CD14-positive monocyte (primary cell): ENCODE results near the gene CNNM3. TPM values are rescaled to one million over a fixed set of nuclear protein-coding genes. Genes with fewer than 3 reads are reported as not detected.
A peak's percentile ranks its signal among the peaks of the same experiment; 100 is the strongest.

Experiments
- DNase-seq, 3 donors: peaks; one replicate each; pipeline ENCODE4 v3.0.0-alpha.2; 2011 to 2022
- H2AFZ ChIP-seq: 2 replicates; pipeline ENCODE4 v1.6.0; 2012; ENCODE audit warnings: mild to moderate bottlenecking, low read depth, low read length, inconsistent platforms; ENCODE audit not compliant: insufficient read depth, poor library complexity, severe bottlenecking
- H3K27ac ChIP-seq, 2 donors: 1 replicate in 1 of 2; 2 replicates in 1 of 2; pipeline ENCODE4 v1.5.1; 2012 to 2013; ENCODE audit warnings: low read length in 2 of 2, control low read depth in 1 of 2, inconsistent platforms in 1 of 2, low read depth in 1 of 2, mild to moderate bottlenecking in 1 of 2
- H3K27me3 ChIP-seq, 2 donors: one replicate each; pipeline versions ENCODE4 v1.6.0 to v1.6.1; 2011 to 2013; ENCODE audit warnings: low read length in 2 of 2; ENCODE audit not compliant: control insufficient read depth in 2 of 2, insufficient read depth in 2 of 2
- H3K36me3 ChIP-seq, 2 donors: replicated peaks in 1 of 2; 1 replicate in 1 of 2; 2 replicates in 1 of 2; pipeline versions ENCODE4 v1.5.1 to v1.6.1; 2012 to 2013; ENCODE audit warnings: low read length in 2 of 2, control low read depth in 1 of 2, inconsistent platforms in 1 of 2, mild to moderate bottlenecking in 1 of 2; ENCODE audit not compliant: insufficient read depth in 2 of 2, control insufficient read depth in 1 of 2
- H3K4me1 ChIP-seq, 2 donors: 1 replicate in 1 of 2; 2 replicates in 1 of 2; pipeline versions ENCODE4 v1.5.1 to v1.6.1; 2012 to 2013; ENCODE audit warnings: low read length in 2 of 2, control low read depth in 1 of 2, inconsistent platforms in 1 of 2, mild to moderate bottlenecking in 1 of 2, moderate library complexity in 1 of 2; ENCODE audit not compliant: insufficient read depth in 2 of 2, control insufficient read depth in 1 of 2
- H3K4me2 ChIP-seq: replicated peaks from 2 replicates; pipeline ENCODE3; 2012; ENCODE audit warnings: low read length, moderate library complexity, mild to moderate bottlenecking; ENCODE audit not compliant: poor library complexity, severe bottlenecking; ENCODE audit errors: extremely low read depth
- H3K4me3 ChIP-seq, 3 experiments: fragments of 200-600 bp in 1 of 3; sonication (generic) in 1 of 3; replicated peaks in 1 of 3; 1 replicate in 2 of 3; 2 replicates in 1 of 3; pipeline ENCODE4 v1.5.1; 2011 to 2013; ENCODE audit warnings: low read length in 3 of 3, mild to moderate bottlenecking in 3 of 3, control low read depth in 2 of 3, low read depth in 2 of 3, inconsistent platforms in 1 of 3, moderate library complexity in 1 of 3
- H3K79me2 ChIP-seq: 2 replicates; pipeline ENCODE4 v1.6.0; 2012; ENCODE audit warnings: mild to moderate bottlenecking, control low read depth, inconsistent platforms, low read length, moderate library complexity; ENCODE audit not compliant: insufficient read depth
- H3K9ac ChIP-seq: 2 replicates; pipeline ENCODE4 v1.6.0; 2017; ENCODE audit warnings: low read length, mild to moderate bottlenecking; ENCODE audit not compliant: insufficient read depth, poor library complexity, severe bottlenecking
- H3K9me3 ChIP-seq, 2 donors: replicated peaks in 1 of 2; 1 replicate in 1 of 2; 2 replicates in 1 of 2; pipeline versions ENCODE4 v1.5.1 to v1.6.1; 2012 to 2013; ENCODE audit warnings: low read length in 2 of 2, control low read depth in 1 of 2; ENCODE audit not compliant: control insufficient read depth in 1 of 2, insufficient read depth in 1 of 2
- H4K20me1 ChIP-seq: 2 replicates; pipeline ENCODE4 v1.6.0; 2012; ENCODE audit warnings: mild to moderate bottlenecking, low read length, control low read depth, moderate library complexity; ENCODE audit not compliant: insufficient read depth
- H3K27ac Mint-ChIP-seq, 7 donors: one replicate each; pipeline ENCODE4 v1.8.0; 2020; ENCODE audit warnings: mild to moderate bottlenecking in 7 of 7, mixed read lengths in 7 of 7, moderate library complexity in 6 of 7, inconsistent platforms in 2 of 7
- H3K27me3 Mint-ChIP-seq, 3 donors: one replicate each; pipeline ENCODE4 v1.8.0; 2021 to 2022; ENCODE audit warnings: low read depth in 3 of 3, mild to moderate bottlenecking in 3 of 3, mixed read lengths in 3 of 3, moderate library complexity in 3 of 3, inconsistent platforms in 1 of 3
- H3K36me3 Mint-ChIP-seq, 2 donors: one replicate each; pipeline ENCODE4 v1.8.0; 2020; ENCODE audit warnings: mixed read lengths in 2 of 2, inconsistent platforms in 1 of 2, mild to moderate bottlenecking in 1 of 2
- H3K4me1 Mint-ChIP-seq: one replicate; pipeline ENCODE4 v1.8.0; 2020; ENCODE audit warnings: mild to moderate bottlenecking, mixed read lengths
- H3K4me3 Mint-ChIP-seq, 2 donors: one replicate each; pipeline ENCODE4 v1.8.0; 2020; ENCODE audit warnings: mild to moderate bottlenecking in 2 of 2, mixed read lengths in 2 of 2, moderate library complexity in 1 of 2
- H3K9me3 Mint-ChIP-seq, 7 donors: one replicate each; pipeline ENCODE4 v1.8.0; 2020 to 2022; ENCODE audit warnings: mixed read lengths in 7 of 7, mild to moderate bottlenecking in 6 of 7, moderate library complexity in 6 of 7, inconsistent platforms in 2 of 7
- WGBS: methylation state at CpG from one replicate; pipeline ENCODE4 v1.1.5; 2013; ENCODE audit warnings: missing lambda C conversion rate; ENCODE audit not compliant: insufficient coverage; 5-methylcytosine and 5-hydroxymethylcytosine counted together
- intact Hi-C, 2 donors: fragments of 100-400 bp; cut with micrococcal nuclease; formaldehyde crosslinking; loops; one replicate each; pipeline versions ENCODE4 v1.15.0 to v1.15.1; 2023
- polyA plus RNA-seq, 3 donors: library from polyadenylated mRNA; depleted of rRNA in 1 of 3; unstranded in 2 of 3; stranded (reverse) in 1 of 3; fragments of 300-500 nt in 2 of 3; fragments of >200 nt in 1 of 3; fragmentation: Illumina TruSeq in 2 of 3; gene quantifications; 1 replicate in 2 of 3; 2 replicates in 1 of 3; pipeline ENCODE4 v1.2.3, GENCODE V29; 2012 to 2021
- TF ChIP-seq, protein P1 (sequence below): fragments of 200-600 bp; IDR thresholded peaks from one replicate; pipeline ENCODE4 v1.8.0; 2022; ENCODE audit warnings: antibody characterized with exemption, mild to moderate bottlenecking

CNNM3 gene
- polyA plus RNA-seq, 3 donors = 1.2 to 12.0 (median 4.9) TPM

GRCh38 chr2:96808176-96808837 lies 7.8 kb upstream of the CNNM3 start:
- no peak for DNase-seq
- Mint-ChIP-seq H3K4me1 (peaks cover 3% of the 10 kb centered on the region), H3K4me3 (no peak overlapping the region), H3K27me3 (peaks cover 0 to 2% (median 0%) of the 10 kb centered on the region in 3 donors), H3K9me3 (no peaks in the 10 kb centered on the region), H3K36me3 (peaks cover 25 to 40% of the 10 kb centered on the region in 2 donors), H3K27ac (peak overlapping the region in 2 of 7 donors; percentile 9 to 19)
- Histone ChIP-seq H2AFZ (no peak overlapping the region), H3K79me2 (no peaks in the 10 kb centered on the region), H3K27me3 (no peaks in the 10 kb centered on the region), H3K4me2 (no peak overlapping the region), H4K20me1 (no peaks in the 10 kb centered on the region), H3K9ac (no peak overlapping the region), H3K27ac (no peak overlapping the region), H3K9me3 (no peaks in the 10 kb centered on the region), H3K36me3 (peaks cover 15 to 22% of the 10 kb centered on the region in 2 donors), H3K4me1 (no peaks in the 10 kb centered on the region), H3K4me3 (no peak overlapping the region)
- 96% methylated on average over 6 of the region's 10 CpGs for WGBS
- TF ChIP-seq, protein P1, sequence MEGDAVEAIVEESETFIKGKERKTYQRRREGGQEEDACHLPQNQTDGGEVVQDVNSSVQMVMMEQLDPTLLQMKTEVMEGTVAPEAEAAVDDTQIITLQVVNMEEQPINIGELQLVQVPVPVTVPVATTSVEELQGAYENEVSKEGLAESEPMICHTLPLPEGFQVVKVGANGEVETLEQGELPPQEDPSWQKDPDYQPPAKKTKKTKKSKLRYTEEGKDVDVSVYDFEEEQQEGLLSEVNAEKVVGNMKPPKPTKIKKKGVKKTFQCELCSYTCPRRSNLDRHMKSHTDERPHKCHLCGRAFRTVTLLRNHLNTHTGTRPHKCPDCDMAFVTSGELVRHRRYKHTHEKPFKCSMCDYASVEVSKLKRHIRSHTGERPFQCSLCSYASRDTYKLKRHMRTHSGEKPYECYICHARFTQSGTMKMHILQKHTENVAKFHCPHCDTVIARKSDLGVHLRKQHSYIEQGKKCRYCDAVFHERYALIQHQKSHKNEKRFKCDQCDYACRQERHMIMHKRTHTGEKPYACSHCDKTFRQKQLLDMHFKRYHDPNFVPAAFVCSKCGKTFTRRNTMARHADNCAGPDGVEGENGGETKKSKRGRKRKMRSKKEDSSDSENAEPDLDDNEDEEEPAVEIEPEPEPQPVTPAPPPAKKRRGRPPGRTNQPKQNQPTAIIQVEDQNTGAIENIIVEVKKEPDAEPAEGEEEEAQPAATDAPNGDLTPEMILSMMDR = no peak
- intact Hi-C loops = no loop called here

DNA sequence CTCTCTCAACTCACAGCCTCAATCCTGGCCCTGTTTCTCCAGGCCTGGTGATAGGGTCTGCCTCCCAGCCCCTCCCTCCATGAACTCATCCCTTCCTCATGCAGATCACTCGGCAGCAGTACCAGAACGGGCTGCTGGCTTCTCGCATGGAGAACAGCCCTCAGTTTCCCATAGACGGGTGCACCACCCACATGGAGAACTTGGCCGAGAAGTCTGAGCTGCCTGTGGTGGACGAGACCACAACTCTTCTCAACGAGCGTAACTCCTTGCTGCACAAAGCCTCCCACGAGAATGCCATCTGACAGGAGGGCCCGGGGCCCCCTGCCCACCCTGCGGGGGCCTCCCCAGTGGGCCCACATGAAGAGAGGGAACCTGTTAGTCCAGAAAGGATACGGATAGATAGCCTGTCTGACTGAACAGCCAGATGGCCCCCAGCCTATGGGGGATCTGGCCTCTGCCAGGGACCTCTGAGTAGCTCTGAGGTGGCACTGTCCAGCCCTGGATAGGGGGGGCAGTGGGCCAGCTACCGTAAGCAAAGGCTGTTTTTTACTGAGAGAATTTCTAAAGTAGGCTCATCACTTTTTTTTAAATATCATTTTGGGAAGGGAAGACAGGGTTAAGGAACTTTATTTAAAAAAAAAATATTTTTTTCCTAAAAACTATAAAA lies 6.7 kb upstream of the CNNM3 start:
- TF ChIP-seq, protein P1 = no peak
- 97% methylated on average over 12 of the region's 13 CpGs for WGBS
- H3K9ac ChIP-seq = no peak overlapping the region
- H4K20me1 ChIP-seq = no peaks in the 10 kb centered on the region
- Mint-ChIP-seq H3K27me3 (peaks cover 0 to 2% (median 1%) of the 10 kb centered on the region in 3 donors), H3K4me1 (peaks cover 3% of the 10 kb centered on the region), H3K27ac (no peak overlapping the region), H3K36me3 (peaks cover 25 to 33% of the 10 kb centered on the region in 2 donors), H3K9me3 (no peaks in the 10 kb centered on the region), H3K4me3 (no peak overlapping the region)
- H3K4me1 ChIP-seq = no peaks in the 10 kb centered on the region
- H3K4me3 ChIP-seq = no peak overlapping the region
- H3K27me3 ChIP-seq = no peaks in the 10 kb centered on the region
- H3K27ac ChIP-seq = no peak overlapping the region
- DNase-seq = no peak
- no peaks in the 10 kb centered on the region for H3K9me3 ChIP-seq
- no peak overlapping the region for H3K4me2 ChIP-seq
- intact Hi-C loops = no loop called here
- no peaks in the 10 kb centered on the region for H3K79me2 ChIP-seq
- H3K36me3 ChIP-seq = peaks cover 15 to 22% of the 10 kb centered on the region in 2 donors
- no peak overlapping the region for H2AFZ ChIP-seq
